C4-2B (cell line): Measurements from ENCODE around the gene OR6T1.

Source experiments
- CTCF ChIP-seq: fragments of 450-650 bp; conservative IDR thresholded peaks from 2 replicates; pipeline ENCODE4 v1.5.1; 2017; ENCODE audit warnings: mild to moderate bottlenecking
- ZFX ChIP-seq: fragments of 450-650 bp; IDR thresholded peaks from 2 replicates; pipeline ENCODE4 v1.6.1; 2017

- TF ChIP-seq CTCF (no peak), ZFX (no peak)
Measured at GRCh38 chr11:123939317-123939716, 4.3 kb downstream of the OR6T1 start, which contains the start of gene OR4D5.
